ENCODE data around the gene CRIM1.

Gene CRIM1

GRCh38 chr2:36382472-36382871 lies 26.9 kb downstream of the CRIM1 start:
- Histone ChIP-seq H3K9me3 (ENCODE audit: severe bottlenecking) (no peaks in the 10 kb centered on the region), H3K36me3 (no peaks in the 10 kb centered on the region), H3K4me3 (ENCODE audit: low read depth, low read length) (no peak overlapping the region), H3K27me3 (ENCODE audit: insufficient read depth, low read depth, severe bottlenecking) (no peaks in the 10 kb centered on the region), H3K27ac (no peak overlapping the region)
- TF ChIP-seq CTCF (IDR thresholded peaks at IDR 0.05; ENCODE audit: low read depth, low read length), result no peak
- no peak for DNase-seq

GRCh38 chr2:36383726-36384125 lies 28.1 kb downstream of the CRIM1 start:
- no peak overlapping the region for H3K4me3 ChIP-seq (ENCODE audit: low read depth, low read length)
- H3K27ac ChIP-seq, result no peak overlapping the region
- no peak for TF ChIP-seq CTCF (IDR thresholded peaks at IDR 0.05; ENCODE audit: low read depth, low read length)
- DNase-seq, result no peak
- no peaks in the 10 kb centered on the region for H3K36me3 ChIP-seq
- H3K27me3 ChIP-seq (ENCODE audit: insufficient read depth, low read depth, severe bottlenecking), result no peaks in the 10 kb centered on the region
- H3K9me3 ChIP-seq (ENCODE audit: severe bottlenecking), result no peaks in the 10 kb centered on the region

GRCh38 chr2:36384454-36384853 lies 28.9 kb downstream of the CRIM1 start:
- no peak overlapping the region for H3K27ac ChIP-seq
- H3K36me3 ChIP-seq, result no peaks in the 10 kb centered on the region
- no peak overlapping the region for H3K4me3 ChIP-seq (ENCODE audit: low read depth, low read length)

GRCh38 chr2:36385603-36386002 lies 30.0 kb downstream of the CRIM1 start:
- Histone ChIP-seq H3K27me3 (ENCODE audit: insufficient read depth, low read depth, severe bottlenecking) (no peaks in the 10 kb centered on the region), H3K9me3 (ENCODE audit: severe bottlenecking) (no peaks in the 10 kb centered on the region), H3K36me3 (no peaks in the 10 kb centered on the region), H3K4me3 (ENCODE audit: low read depth, low read length) (no peak overlapping the region), H3K27ac (no peak overlapping the region)
- TF ChIP-seq CTCF (IDR thresholded peaks at IDR 0.05; ENCODE audit: low read depth, low read length), result no peak
- DNase-seq, result no peak

More at GRCh38 chr2:36384454-36384853, 28.9 kb downstream of the CRIM1 start:
- Histone ChIP-seq H3K9me3 (ENCODE audit: severe bottlenecking) (no peaks in the 10 kb centered on the region), H3K27me3 (ENCODE audit: insufficient read depth, low read depth, severe bottlenecking) (no peaks in the 10 kb centered on the region)
- no peak for TF ChIP-seq CTCF (IDR thresholded peaks at IDR 0.05; ENCODE audit: low read depth, low read length)
- DNase-seq, result no peak

- Histone ChIP-seq H3K36me3 (no peaks in the 10 kb centered on the region), H3K27ac (no peak overlapping the region), H3K4me3 (ENCODE audit: low read depth, low read length) (no peak overlapping the region), H3K27me3 (ENCODE audit: insufficient read depth, low read depth, severe bottlenecking) (no peaks in the 10 kb centered on the region), H3K9me3 (ENCODE audit: severe bottlenecking) (no peaks in the 10 kb centered on the region)
- TF ChIP-seq CTCF (IDR thresholded peaks at IDR 0.05; ENCODE audit: low read depth, low read length), result no peak
- DNase-seq, result no peak
Measured at GRCh38 chr2:36387258-36387916, 31.8 kb downstream of the CRIM1 start.

GRCh38 chr2:36388472-36388871 lies 32.9 kb downstream of the CRIM1 start:
- Histone ChIP-seq H3K9me3 (ENCODE audit: severe bottlenecking) (no peaks in the 10 kb centered on the region), H3K27ac (no peak overlapping the region), H3K27me3 (ENCODE audit: insufficient read depth, low read depth, severe bottlenecking) (no peaks in the 10 kb centered on the region), H3K4me3 (ENCODE audit: low read depth, low read length) (no peak overlapping the region), H3K36me3 (no peaks in the 10 kb centered on the region)
- DNase-seq, result no peak
- no peak for TF ChIP-seq CTCF (IDR thresholded peaks at IDR 0.05; ENCODE audit: low read depth, low read length)
